Measurements from ENCODE around the gene BCL2.
A peak's percentile ranks its signal among the peaks of the same experiment; 100 is the strongest.
"Not testable (repeated sequence)": the region's sequence is repeated elsewhere in the genome, so short reads cannot be mapped to it uniquely, and the experiment has no call there.

Gene BCL2

GRCh38 chr18:63319383-63320122 lies at the start of gene BCL2:
BCL2 (minus strand) TSS chr18:63319769.
- DNase-seq (ENCODE audit: low read depth), result peak; percentile 34

GRCh38 chr18:63368611-63369010 lies 49.0 kb upstream of the BCL2 start:
- no peak for DNase-seq (ENCODE audit: low read depth)

GRCh38 chr18:63367053-63367953 lies 47.7 kb upstream of the BCL2 start, which contains the start of gene KDSR:
KDSR (minus strand) TSS chr18:63367206; CDS start chr18:63367118, 88 bp downstream.
- DNase-seq (ENCODE audit: low read depth), result peak; percentile 99

- peak; percentile 80 for DNase-seq (ENCODE audit: low read depth)
Observed at GRCh38 chr18:63366213-63367052, 46.9 kb upstream of the BCL2 start.

GRCh38 chr18:63365876-63366212 lies 46.3 kb upstream of the BCL2 start:
- peak; percentile 27 for DNase-seq (ENCODE audit: low read depth)

- DNase-seq (ENCODE audit: low read depth), result no peak
Observed at GRCh38 chr18:63363951-63364350, 44.4 kb upstream of the BCL2 start.

- not testable (repeated sequence) for DNase-seq (ENCODE audit: low read depth)
Observed at GRCh38 chr18:63363420-63363819, 43.9 kb upstream of the BCL2 start.

- no peak for DNase-seq (ENCODE audit: low read depth)
Observed at GRCh38 chr18:63356272-63356896, 36.8 kb upstream of the BCL2 start.

GRCh38 chr18:63350230-63350629 lies 30.7 kb upstream of the BCL2 start:
- DNase-seq (ENCODE audit: low read depth), result no peak

GRCh38 chr18:63348508-63349136 lies 29.1 kb upstream of the BCL2 start:
- no peak for DNase-seq (ENCODE audit: low read depth)

- DNase-seq (ENCODE audit: low read depth), result peak; percentile 9
Observed at GRCh38 chr18:63346480-63347183, 27.1 kb upstream of the BCL2 start.

GRCh38 chr18:63346031-63346430 lies 26.5 kb upstream of the BCL2 start:
- peak; percentile 66 for DNase-seq (ENCODE audit: low read depth)

- no peak for DNase-seq (ENCODE audit: low read depth)
Observed at GRCh38 chr18:63344918-63345317, 25.3 kb upstream of the BCL2 start.

- no peak for DNase-seq (ENCODE audit: low read depth)
Observed at GRCh38 chr18:63344263-63344662, 24.7 kb upstream of the BCL2 start.

- DNase-seq (ENCODE audit: low read depth), result peak; percentile 27
Observed at GRCh38 chr18:63342206-63342605, 22.6 kb upstream of the BCL2 start.

- peak; percentile 47 for DNase-seq (ENCODE audit: low read depth)
Observed at GRCh38 chr18:63339920-63340484, 20.4 kb upstream of the BCL2 start.

- DNase-seq (ENCODE audit: low read depth), result peak; percentile 93
Observed at GRCh38 chr18:63336366-63337099, 17.0 kb upstream of the BCL2 start.

- no peak for DNase-seq (ENCODE audit: low read depth)
Observed at GRCh38 chr18:63331105-63331504, 11.5 kb upstream of the BCL2 start.

GRCh38 chr18:63329431-63330145 lies 10.0 kb upstream of the BCL2 start:
- no peak for DNase-seq (ENCODE audit: low read depth)
